Osteoblast (primary cell): ENCODE results near the gene RSRC2. TPM values are rescaled to one million over a fixed set of nuclear protein-coding genes. Genes with fewer than 3 reads are reported as not detected.

Experiments
- DNase-seq: peaks from one replicate; pipeline ENCODE4 v3.0.0; 2011; ENCODE audit warnings: low spot score, mixed read lengths; ENCODE audit not compliant: insufficient read length; ENCODE audit errors: missing footprints
- H2AFZ ChIP-seq: 2 replicates; pipeline ENCODE4 v1.6.0; 2011; ENCODE audit warnings: mild to moderate bottlenecking, low read length
- H3K27ac ChIP-seq: 2 replicates; pipeline ENCODE4 v1.5.1; 2011; ENCODE audit warnings: mild to moderate bottlenecking, low read depth, low read length, moderate library complexity
- H3K27me3 ChIP-seq: 2 replicates; pipeline ENCODE4 v1.6.0; 2012; ENCODE audit warnings: mild to moderate bottlenecking, control low read depth, inconsistent platforms, low read length, moderate library complexity; ENCODE audit not compliant: insufficient read depth
- H3K36me3 ChIP-seq: 2 replicates; pipeline ENCODE4 v1.5.1; 2011; ENCODE audit warnings: mild to moderate bottlenecking, low read length, control low read depth, moderate library complexity; ENCODE audit not compliant: insufficient read depth
- H3K4me1 ChIP-seq: 2 replicates; pipeline ENCODE4 v1.5.1; 2011; ENCODE audit warnings: mild to moderate bottlenecking, low read length, control low read depth, moderate library complexity; ENCODE audit not compliant: insufficient read depth
- H3K4me2 ChIP-seq: 2 replicates; pipeline ENCODE4 v1.6.0; 2011; ENCODE audit warnings: mild to moderate bottlenecking, low read length; ENCODE audit not compliant: insufficient read depth
- H3K4me3 ChIP-seq: fragments of 200-600 bp; sonication (generic); 3 replicates; pipeline ENCODE4 v1.5.1; 2012; ENCODE audit warnings: mild to moderate bottlenecking, low read length, inconsistent platforms; ENCODE audit not compliant: insufficient read depth
- H3K79me2 ChIP-seq: 2 replicates; pipeline ENCODE4 v1.6.0; 2012; ENCODE audit warnings: mild to moderate bottlenecking, low read length, control low read depth, inconsistent platforms; ENCODE audit not compliant: insufficient read depth
- H3K9me3 ChIP-seq: 2 replicates; pipeline ENCODE4 v1.5.1; 2011; ENCODE audit warnings: low read depth, low read length, control low read depth
- H4K20me1 ChIP-seq: 2 replicates; pipeline ENCODE4 v1.6.0; 2012; ENCODE audit warnings: mild to moderate bottlenecking, low read length, control low read depth; ENCODE audit not compliant: insufficient read depth
- CTCF ChIP-seq: IDR thresholded peaks from 2 replicates; pipeline ENCODE4 v1.5.1; 2011; ENCODE audit warnings: mild to moderate bottlenecking, low read depth, low read length, moderate library complexity; ENCODE audit errors: extremely low read depth
- total RNA-seq: library from RNA; depleted of rRNA; stranded (reverse); fragments of >200 nt; gene quantifications from 2 replicates; pipeline ENCODE4 v1.2.3, GENCODE V29; 2012

The RSRC2 gene
- total RNA-seq, 1 donor, result 43.1 TPM

- Histone ChIP-seq H3K36me3 (peaks cover 56% of the 10 kb centered on the region), H3K9me3 (no peaks in the 10 kb centered on the region), H3K27me3 (no peaks in the 10 kb centered on the region), H3K4me1 (peaks cover 6% of the 10 kb centered on the region), H2AFZ (no peak overlapping the region), H4K20me1 (no peaks in the 10 kb centered on the region), H3K27ac (no peak overlapping the region), H3K79me2 (peaks cover 9% of the 10 kb centered on the region), H3K4me3 (no peak overlapping the region), H3K4me2 (no peak overlapping the region)
- TF ChIP-seq CTCF, result no peak
- no peak for DNase-seq
Measured at GRCh38 chr12:122483969-122484368, 42.8 kb downstream of the RSRC2 start.

GRCh38 chr12:122481861-122482260, 44.9 kb downstream of the RSRC2 start:
- Histone ChIP-seq H2AFZ (no peak overlapping the region), H3K9me3 (no peaks in the 10 kb centered on the region), H3K27ac (no peak overlapping the region), H3K36me3 (peaks cover 52% of the 10 kb centered on the region), H3K4me1 (peaks cover 6% of the 10 kb centered on the region), H3K4me2 (no peak overlapping the region), H4K20me1 (no peaks in the 10 kb centered on the region), H3K4me3 (no peak overlapping the region), H3K27me3 (no peaks in the 10 kb centered on the region), H3K79me2 (peaks cover 7% of the 10 kb centered on the region)
- TF ChIP-seq CTCF, result no peak
- no peak for DNase-seq

GRCh38 chr12:122480753-122481152, 46.0 kb downstream of the RSRC2 start:
- Histone ChIP-seq H3K79me2 (peaks cover 5% of the 10 kb centered on the region), H2AFZ (no peak overlapping the region), H3K36me3 (peaks cover 57% of the 10 kb centered on the region), H3K4me3 (no peak overlapping the region), H3K4me1 (peaks cover under 1% of the 10 kb centered on the region), H4K20me1 (no peaks in the 10 kb centered on the region), H3K4me2 (no peak overlapping the region), H3K27ac (no peak overlapping the region), H3K27me3 (no peaks in the 10 kb centered on the region), H3K9me3 (no peaks in the 10 kb centered on the region)
- DNase-seq, result no peak
- no peak for TF ChIP-seq CTCF

GRCh38 chr12:122474324-122474716, 52.4 kb downstream of the RSRC2 start:
- Histone ChIP-seq H3K4me3 (no peak overlapping the region), H4K20me1 (no peaks in the 10 kb centered on the region)

More at GRCh38 chr12:122474324-122474716, 52.4 kb downstream of the RSRC2 start:
- TF ChIP-seq CTCF, result no peak
- peak overlapping the region; percentile 20 for H3K27ac ChIP-seq
- H3K36me3 ChIP-seq, result peaks cover 57% of the 10 kb centered on the region
- H3K4me2 ChIP-seq, result no peak overlapping the region
- no peak for DNase-seq
- H3K4me1 ChIP-seq, result peaks cover 21% of the 10 kb centered on the region
- no peaks in the 10 kb centered on the region for H3K9me3 ChIP-seq
- H2AFZ ChIP-seq, result no peak overlapping the region
- H3K27me3 ChIP-seq, result no peaks in the 10 kb centered on the region
- peaks cover 3% of the 10 kb centered on the region for H3K79me2 ChIP-seq
